GM19397 (cell line): ENCODE results near the gene ELK1.
"Not testable (repeated sequence)": the region's sequence is repeated elsewhere in the genome, so short reads cannot be mapped to it uniquely, and the experiment has no call there.

Source experiments
- ATAC-seq: cut with Tn5 transposase; IDR thresholded peaks from one replicate; pipeline ENCODE4 v1.9.1; 2021; ENCODE audit warnings: mild to moderate bottlenecking, moderate library complexity; ENCODE audit not compliant: unreplicated experiment

ELK1 gene

DNA sequence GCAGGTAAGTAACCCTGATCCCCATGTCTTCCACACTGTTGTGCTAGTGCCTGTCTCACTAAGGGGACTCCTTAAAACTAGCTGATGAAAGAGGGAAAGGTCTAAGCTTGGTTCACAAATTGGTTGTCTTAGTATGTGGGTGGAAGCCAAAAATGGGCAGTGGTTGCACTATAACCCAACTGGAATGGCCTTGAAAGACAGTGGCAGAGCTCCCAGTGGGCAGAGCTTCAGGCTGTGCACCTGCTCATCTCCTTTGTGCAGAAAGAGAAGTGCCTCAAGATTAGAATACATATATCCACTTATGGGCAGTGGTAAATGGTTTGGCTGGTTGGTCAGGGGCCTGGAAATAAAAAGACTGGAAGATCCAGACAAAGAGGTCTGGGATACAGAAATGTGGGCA, 37.9 kb downstream of the ELK1 start:
- ATAC-seq, result no peak

- no peak for ATAC-seq
These were observed 38.4 kb downstream of the ELK1 start for GRCh38 chrX:47611926-47612325.

DNA sequence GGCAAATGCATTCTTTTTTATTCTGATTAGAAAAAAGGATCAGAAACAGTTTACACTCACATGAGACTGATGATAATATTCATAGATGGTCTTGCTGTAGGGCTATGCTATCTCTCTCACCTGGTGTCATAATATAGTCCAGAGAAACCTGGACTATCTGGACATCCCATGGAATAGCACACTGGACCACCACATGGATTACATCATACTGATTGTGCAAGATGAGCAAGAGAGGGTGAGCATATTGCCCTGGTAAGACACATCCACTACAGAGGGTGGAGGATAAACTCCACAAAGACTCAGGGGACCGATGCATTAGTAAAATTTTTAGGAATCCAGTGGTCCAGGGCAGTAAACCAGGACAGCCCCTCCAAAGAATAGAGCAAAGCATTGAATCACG, 38.9 kb downstream of the ELK1 start:
- no peak for ATAC-seq

GRCh38 chrX:47610511-47610910, 39.9 kb downstream of the ELK1 start:
- no peak for ATAC-seq

DNA sequence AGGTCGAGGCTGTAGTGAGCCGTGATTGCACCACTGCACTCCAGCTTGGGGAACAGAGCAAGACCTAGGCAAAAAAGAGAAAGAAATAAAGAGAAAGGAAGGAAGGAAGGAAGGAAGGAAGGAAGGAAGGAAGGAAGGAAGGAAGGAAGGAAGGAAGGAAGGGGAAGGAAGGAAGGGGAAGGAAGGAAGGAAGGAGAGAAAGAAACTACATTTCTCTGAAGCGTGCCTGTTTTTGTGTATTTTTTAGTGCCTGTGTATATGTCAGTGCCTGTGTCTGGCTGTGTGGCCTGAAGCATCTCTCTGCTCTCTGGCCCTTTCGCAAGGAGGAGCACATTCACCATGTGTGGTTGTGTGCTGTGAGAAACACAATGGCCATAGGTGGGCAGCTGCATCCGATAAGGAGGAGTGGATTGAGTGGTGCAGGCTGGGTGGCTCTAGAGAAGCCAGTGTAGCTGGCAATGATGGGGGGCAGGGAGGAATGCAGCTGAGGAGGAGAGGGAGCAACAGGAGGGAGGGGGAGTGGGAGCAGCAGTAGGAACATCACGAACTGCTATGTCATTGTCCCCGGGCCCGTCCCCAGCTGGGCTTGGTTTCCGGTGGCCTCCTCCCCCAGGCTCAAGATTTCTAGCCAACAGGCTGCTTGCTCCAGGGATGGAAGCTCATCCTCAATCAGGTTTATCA, 42.1 kb downstream of the ELK1 start:
- no peak for ATAC-seq

GRCh38 chrX:47607091-47607490, 43.3 kb downstream of the ELK1 start:
- ATAC-seq, result no peak

- ATAC-seq, result no peak
These were observed 45.3 kb downstream of the ELK1 start for GRCh38 chrX:47605024-47605423.

DNA sequence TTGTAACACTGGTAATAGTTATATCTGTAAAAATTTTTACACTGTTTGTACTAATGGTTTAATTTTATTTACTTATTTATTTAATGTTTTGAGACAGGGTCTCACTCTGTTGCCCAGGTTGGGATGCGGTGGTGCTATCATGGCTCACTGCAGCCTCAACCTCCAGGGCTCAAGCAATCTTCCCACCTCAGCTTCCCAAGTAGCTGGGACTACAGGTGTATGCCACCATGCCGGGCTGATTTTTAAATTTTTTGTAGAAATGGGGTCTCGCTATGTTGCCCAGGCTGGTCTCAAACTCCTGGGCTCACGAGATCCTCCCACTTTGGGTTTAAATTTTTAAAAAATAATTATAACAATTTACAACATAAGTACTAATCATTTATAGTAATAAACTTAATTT, 47.2 kb downstream of the ELK1 start:
- ATAC-seq, result not testable (repeated sequence)

- no peak for ATAC-seq
These were observed 53.1 kb downstream of the ELK1 start for GRCh38 chrX:47597222-47597621.

- no peak for ATAC-seq
These were observed 54.1 kb downstream of the ELK1 start for GRCh38 chrX:47596256-47596655.

DNA sequence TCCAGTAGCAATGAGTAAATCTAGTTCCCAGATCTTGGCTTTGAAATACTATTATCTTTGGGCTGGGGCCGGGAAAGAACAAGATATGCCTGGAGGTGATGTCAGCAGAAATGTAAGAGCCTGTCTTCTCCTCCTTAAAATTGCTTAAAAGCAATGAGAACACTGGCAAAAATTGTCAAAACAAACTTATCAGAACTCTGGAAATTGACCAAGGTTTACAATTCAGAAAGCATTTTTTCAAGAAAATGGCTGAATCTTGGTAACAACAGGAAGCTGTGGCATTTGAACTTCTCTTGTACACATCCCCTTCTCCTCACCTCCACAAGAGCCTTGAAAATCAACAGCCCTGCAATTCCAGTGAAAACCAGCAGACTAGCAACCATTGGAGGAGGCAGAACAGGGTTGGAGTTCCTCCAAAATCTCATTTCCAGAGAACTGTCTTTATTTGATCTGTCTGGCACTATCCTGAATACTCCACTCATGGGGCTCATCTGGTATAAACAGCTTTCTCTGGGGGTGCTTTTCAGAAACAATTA, 54.6 kb downstream of the ELK1 start:
- no peak for ATAC-seq

- no peak for ATAC-seq
These were observed 56.8 kb downstream of the ELK1 start for GRCh38 chrX:47593522-47593921.

- ATAC-seq, result no peak
These were observed 59.4 kb downstream of the ELK1 start for GRCh38 chrX:47590984-47591383.

- no peak for ATAC-seq
These were observed 62.2 kb downstream of the ELK1 start for GRCh38 chrX:47587906-47588735.

DNA sequence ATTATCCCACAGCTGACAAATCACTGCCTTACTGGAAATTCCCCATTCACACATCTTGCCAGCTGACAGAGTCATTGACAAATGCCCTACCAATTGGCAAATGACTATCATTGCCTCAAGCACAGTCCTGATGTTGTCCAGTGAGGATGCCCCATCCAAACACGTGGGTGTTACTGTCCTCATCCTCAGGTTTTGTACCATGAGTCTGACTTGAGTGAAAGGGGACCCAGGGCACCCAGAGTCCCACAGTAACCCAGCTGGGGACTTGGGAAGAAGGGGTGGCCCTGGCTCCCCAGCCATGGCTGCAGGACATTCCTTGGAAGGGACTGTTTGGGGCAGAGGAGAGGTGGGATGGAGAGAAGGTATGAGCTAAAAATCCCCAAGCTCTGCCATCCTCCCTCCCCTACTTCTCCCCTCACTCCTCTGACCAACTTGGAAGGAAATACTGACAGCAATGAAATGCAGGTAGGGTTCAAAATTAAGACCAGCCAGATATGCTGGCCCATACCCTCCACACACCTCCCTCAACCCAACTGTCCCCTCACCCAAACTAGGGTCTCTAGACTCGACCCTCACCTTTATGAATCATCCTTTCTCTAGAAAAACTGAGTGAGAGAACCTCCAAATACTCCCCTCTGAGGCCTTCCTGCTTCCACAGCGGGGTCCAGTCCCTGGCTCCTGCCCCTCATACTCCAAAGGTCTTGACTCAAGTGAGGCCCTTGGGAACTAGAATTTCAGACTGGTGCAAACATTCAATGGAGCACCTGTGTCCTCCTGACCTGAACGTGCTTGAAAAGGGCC, 63.1 kb downstream of the ELK1 start:
- no peak for ATAC-seq

DNA sequence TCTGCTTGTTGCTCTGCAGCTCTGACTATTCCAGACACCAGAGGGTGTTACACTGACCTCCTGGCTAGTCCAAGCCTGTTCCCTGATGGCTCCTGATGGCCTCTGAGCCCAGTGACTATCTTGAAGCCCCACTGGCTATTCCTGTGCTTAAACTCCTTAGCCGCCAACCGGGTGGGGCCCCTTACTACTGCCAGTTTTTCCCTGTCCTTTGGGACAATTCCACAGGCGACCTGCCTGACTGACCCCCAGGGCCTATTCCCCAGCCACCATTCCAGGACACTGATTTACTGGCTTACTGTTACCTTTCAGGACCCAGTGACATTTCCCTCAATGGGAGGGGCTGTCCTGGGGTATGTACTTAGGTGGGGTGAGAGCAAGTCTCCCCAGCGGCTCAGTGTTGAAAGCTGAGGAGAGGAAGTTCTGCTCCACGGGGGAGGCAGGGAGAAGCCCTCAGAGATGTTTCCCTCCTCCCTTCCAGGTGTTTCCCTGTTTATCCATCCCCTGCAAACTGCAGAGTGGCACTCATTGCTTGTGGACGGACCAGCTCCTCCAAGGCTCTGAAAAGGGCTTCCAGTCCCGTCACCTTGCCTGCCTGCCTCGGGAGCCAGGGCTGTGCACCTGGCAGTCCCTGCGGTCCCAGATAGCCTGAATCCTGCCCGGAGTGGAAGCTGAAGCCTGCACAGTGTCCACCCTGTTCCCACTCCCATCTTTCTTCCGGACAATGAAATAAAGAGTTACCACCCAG, 64.1 kb downstream of the ELK1 start:
- no peak for ATAC-seq
